Hepatocyte (in vitro differentiated cells): ENCODE measurements around the gene CPLX1. TPM values are rescaled to one million over a fixed set of nuclear protein-coding genes. Genes with fewer than 3 reads are reported as not detected.

ENCODE experiments used
- DNase-seq: peaks from one replicate; pipeline ENCODE4 v3.0.0-alpha.2; 2016; ENCODE audit warnings: low spot score
- H2AFZ ChIP-seq: fragments of 200-600 bp; sonication (generic); 2 replicates; pipeline ENCODE4 v1.6.0; 2016; ENCODE audit warnings: antibody characterized with exemption, mild to moderate bottlenecking
- H3K27ac ChIP-seq: fragments of 200-600 bp; sonication (generic); 2 replicates; pipeline ENCODE4 v1.5.1; 2016; ENCODE audit warnings: mild to moderate bottlenecking
- H3K27me3 ChIP-seq: fragments of 200-600 bp; sonication (generic); 2 replicates; pipeline ENCODE4 v1.6.1; 2016
- H3K36me3 ChIP-seq: fragments of 200-600 bp; sonication (generic); replicated peaks from 2 replicates; pipeline ENCODE4 v1.5.1; 2016; ENCODE audit warnings: low read depth; ENCODE audit not compliant: insufficient read depth
- H3K4me1 ChIP-seq: fragments of 200-600 bp; sonication (generic); 2 replicates; pipeline ENCODE4 v1.5.1; 2016; ENCODE audit warnings: mild to moderate bottlenecking, moderate library complexity; ENCODE audit not compliant: insufficient read depth
- H3K4me2 ChIP-seq: fragments of 200-600 bp; sonication (generic); 2 replicates; pipeline ENCODE4 v1.6.0; 2016
- H3K4me3 ChIP-seq: fragments of 200-600 bp; sonication (generic); 2 replicates; pipeline ENCODE4 v1.5.1; 2016; ENCODE audit warnings: mild to moderate bottlenecking
- H3K79me2 ChIP-seq: fragments of 200-600 bp; sonication (generic); 2 replicates; pipeline ENCODE4 v1.6.0; 2017; ENCODE audit warnings: mild to moderate bottlenecking
- H3K9me2 ChIP-seq: fragments of 200-600 bp; sonication (generic); replicated peaks from 2 replicates; pipeline ENCODE4 v1.6.0; 2017; ENCODE audit warnings: mild to moderate bottlenecking; ENCODE audit not compliant: insufficient read depth
- H3K9me3 ChIP-seq: fragments of 200-600 bp; sonication (generic); 2 replicates; pipeline ENCODE4 v1.5.1; 2016; ENCODE audit warnings: low read depth, mild to moderate bottlenecking
- H4K20me1 ChIP-seq: fragments of 200-600 bp; sonication (generic); 2 replicates; pipeline ENCODE4 v1.6.0; 2016; ENCODE audit warnings: mild to moderate bottlenecking; ENCODE audit not compliant: insufficient read depth, poor library complexity, severe bottlenecking
- EZH2 ChIP-seq: fragments of 200-600 bp; sonication (generic); IDR thresholded peaks from 2 replicates; pipeline ENCODE4 v1.6.1; 2016; ENCODE audit warnings: antibody characterized with exemption, mild to moderate bottlenecking, borderline replicate concordance
- EZH2phosphoT487 ChIP-seq: fragments of 200-600 bp; sonication (generic); IDR thresholded peaks from one replicate; pipeline ENCODE4 v1.6.1; 2018; ENCODE audit warnings: antibody characterized with exemption, mild to moderate bottlenecking, low read depth, moderate library complexity; ENCODE audit not compliant: unreplicated experiment, severe bottlenecking
- WGBS: methylation state at CpG from one replicate; pipeline ENCODE4 v1.1.6; 2016; ENCODE audit warnings: low lambda C conversion rate; ENCODE audit errors: missing lambda C conversion rate; 5-methylcytosine and 5-hydroxymethylcytosine counted together
- polyA plus RNA-seq: library from polyadenylated mRNA; unstranded; fragments of >200 nt; fragmentation: Nextera tagmentation; extraction: Ambion mirVana; gene quantifications from 2 replicates; pipeline ENCODE4 v1.2.1, GENCODE V29; 2016
- total RNA-seq: library from RNA; depleted of rRNA; stranded (reverse); fragments of >200 nt; gene quantifications from 2 replicates; pipeline ENCODE4 v1.2.3, GENCODE V29; 2014
- TF ChIP-seq, protein P1 (sequence below): fragments of 200-600 bp; sonication (generic); IDR thresholded peaks from 2 replicates; pipeline ENCODE4 v1.5.1; 2016; ENCODE audit warnings: antibody characterized with exemption, mild to moderate bottlenecking; ENCODE audit not compliant: poor library complexity

Gene CPLX1
- total and polyA plus RNA-seq, 2 experiments from 2014 or later, result 0.30 to 2.0 TPM

GRCh38 chr4:791252-791897 lies 34.6 kb downstream of the CPLX1 start:
- no peak overlapping the region for H2AFZ ChIP-seq
- no peak for TF ChIP-seq EZH2phosphoT487
- TF ChIP-seq, protein P1, sequence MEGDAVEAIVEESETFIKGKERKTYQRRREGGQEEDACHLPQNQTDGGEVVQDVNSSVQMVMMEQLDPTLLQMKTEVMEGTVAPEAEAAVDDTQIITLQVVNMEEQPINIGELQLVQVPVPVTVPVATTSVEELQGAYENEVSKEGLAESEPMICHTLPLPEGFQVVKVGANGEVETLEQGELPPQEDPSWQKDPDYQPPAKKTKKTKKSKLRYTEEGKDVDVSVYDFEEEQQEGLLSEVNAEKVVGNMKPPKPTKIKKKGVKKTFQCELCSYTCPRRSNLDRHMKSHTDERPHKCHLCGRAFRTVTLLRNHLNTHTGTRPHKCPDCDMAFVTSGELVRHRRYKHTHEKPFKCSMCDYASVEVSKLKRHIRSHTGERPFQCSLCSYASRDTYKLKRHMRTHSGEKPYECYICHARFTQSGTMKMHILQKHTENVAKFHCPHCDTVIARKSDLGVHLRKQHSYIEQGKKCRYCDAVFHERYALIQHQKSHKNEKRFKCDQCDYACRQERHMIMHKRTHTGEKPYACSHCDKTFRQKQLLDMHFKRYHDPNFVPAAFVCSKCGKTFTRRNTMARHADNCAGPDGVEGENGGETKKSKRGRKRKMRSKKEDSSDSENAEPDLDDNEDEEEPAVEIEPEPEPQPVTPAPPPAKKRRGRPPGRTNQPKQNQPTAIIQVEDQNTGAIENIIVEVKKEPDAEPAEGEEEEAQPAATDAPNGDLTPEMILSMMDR, result no peak
- TF ChIP-seq EZH2, result no peak
- no peaks in the 10 kb centered on the region for H4K20me1 ChIP-seq
- peaks cover 51% of the 10 kb centered on the region for H3K27me3 ChIP-seq
- no peaks in the 10 kb centered on the region for H3K79me2 ChIP-seq
- DNase-seq, result no peak
- no peak overlapping the region for H3K4me2 ChIP-seq
- no peaks in the 10 kb centered on the region for H3K9me3 ChIP-seq
- H3K4me1 ChIP-seq, result peaks cover 10% of the 10 kb centered on the region
- H3K9me2 ChIP-seq, result no peaks in the 10 kb centered on the region
- WGBS, result 89% methylated on average over 17 of the region's 29 CpGs
- no peak overlapping the region for H3K4me3 ChIP-seq
- H3K27ac ChIP-seq, result no peak overlapping the region
- no peaks in the 10 kb centered on the region for H3K36me3 ChIP-seq

GRCh38 chr4:790466-790820 lies 35.5 kb downstream of the CPLX1 start:
- no peak overlapping the region for H2AFZ ChIP-seq

DNA sequence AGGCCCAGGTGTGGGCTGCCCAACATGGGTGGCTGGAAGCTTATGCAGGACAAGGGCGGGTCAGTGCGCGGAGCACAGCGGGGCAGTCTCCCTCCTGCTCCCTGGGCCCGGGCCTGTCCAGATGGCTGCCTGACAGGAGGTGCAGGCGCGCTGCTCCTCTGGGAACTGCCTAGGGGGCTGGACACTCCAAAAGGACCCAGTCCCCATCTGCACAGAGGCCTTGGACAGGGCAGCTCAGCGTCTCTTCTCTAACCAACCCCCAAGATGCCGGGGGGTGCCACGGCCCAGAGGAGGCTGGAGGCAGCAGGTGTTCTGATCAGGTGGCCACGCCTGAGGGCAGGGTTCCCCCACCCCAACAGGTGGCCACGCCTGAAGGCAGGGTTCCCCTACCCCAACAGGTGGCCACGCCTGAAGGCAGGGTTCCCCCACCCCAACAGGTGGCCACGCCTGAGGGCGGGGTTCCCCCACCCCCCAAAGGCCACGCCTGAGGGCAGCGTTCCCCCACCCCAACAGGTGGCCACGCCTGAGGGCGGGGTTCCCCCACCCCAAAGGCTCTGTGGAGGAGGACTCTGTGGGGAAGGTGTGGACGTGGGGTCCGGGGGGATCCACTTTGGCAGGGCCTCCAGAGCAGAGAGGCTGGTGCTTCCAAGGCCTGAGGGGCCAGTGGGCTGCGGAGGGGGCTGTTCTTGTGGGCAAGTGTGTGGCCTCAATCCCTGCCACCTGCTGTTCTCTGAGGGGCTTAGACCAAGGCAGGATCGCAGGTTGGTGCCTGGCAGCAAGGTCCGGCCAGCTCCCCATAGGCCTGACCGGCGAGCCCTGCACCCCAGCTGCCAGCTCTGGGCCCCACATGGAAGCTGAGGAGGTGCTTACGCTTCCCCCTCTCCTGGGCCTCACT lies 36.1 kb downstream of the CPLX1 start:
- TF ChIP-seq, protein P1, result no peak
- TF ChIP-seq EZH2 (no peak), EZH2phosphoT487 (no peak)
- H3K4me1 ChIP-seq, result peaks cover 13% of the 10 kb centered on the region
- 92% methylated on average over 19 of the region's 27 CpGs for WGBS

More at GRCh38 chr4:790466-790820, 35.5 kb downstream of the CPLX1 start:
- peaks cover 14% of the 10 kb centered on the region for H3K4me1 ChIP-seq
- no peaks in the 10 kb centered on the region for H4K20me1 ChIP-seq
- no peaks in the 10 kb centered on the region for H3K79me2 ChIP-seq
- H3K27ac ChIP-seq, result no peak overlapping the region
- H3K27me3 ChIP-seq, result peaks cover 51% of the 10 kb centered on the region
- H3K36me3 ChIP-seq, result no peaks in the 10 kb centered on the region
- H3K9me2 ChIP-seq, result no peaks in the 10 kb centered on the region
- 83% methylated on average over 8 of the region's 8 CpGs for WGBS
- no peak for TF ChIP-seq EZH2
- no peak for TF ChIP-seq EZH2phosphoT487
- TF ChIP-seq, protein P1, result no peak
- no peak overlapping the region for H3K4me2 ChIP-seq
- no peak for DNase-seq
- no peaks in the 10 kb centered on the region for H3K9me3 ChIP-seq
- no peak overlapping the region for H3K4me3 ChIP-seq

More for the DNA sequence above, 36.1 kb downstream of the CPLX1 start:
- Histone ChIP-seq H3K36me3 (no peaks in the 10 kb centered on the region), H3K9me2 (no peaks in the 10 kb centered on the region), H4K20me1 (no peaks in the 10 kb centered on the region), H3K79me2 (no peaks in the 10 kb centered on the region), H3K27ac (no peak overlapping the region), H3K4me2 (no peak overlapping the region), H3K27me3 (peaks cover 51% of the 10 kb centered on the region), H3K4me3 (no peak overlapping the region), H3K9me3 (no peaks in the 10 kb centered on the region), H2AFZ (no peak overlapping the region)
- no peak for DNase-seq
